ENCODE measurements around the gene TNIK.

- TF ChIP-seq CTCF (conservative IDR thresholded peaks at IDR 0.05; ENCODE audit: low read depth in 2 of 2) (no peak), POLR2AphosphoS5 (IDR thresholded peaks at IDR 0.05; ENCODE audit: low read depth) (no peak), REST (IDR thresholded peaks at IDR 0.05; ENCODE audit: unreplicated experiment) (no peak), EZH2phosphoT487 (IDR thresholded peaks at IDR 0.05; ENCODE audit: unreplicated experiment) (no peak), ZNF462 (CRISPR knock-in tag; IDR thresholded peaks at IDR 0.05) (no peak), ZNF114 (CRISPR knock-in tag; IDR thresholded peaks at IDR 0.05) (no peak), EZH2 (IDR thresholded peaks at IDR 0.05; ENCODE audit: low read depth, unreplicated experiment) (no peak)
These were observed 394.5 kb downstream of the TNIK start for GRCh38 chr3:171065732-171066131.
